Body of pancreas (tissue), 4 donors: ENCODE results near the gene CACNA2D3. TPM values are rescaled to one million over a fixed set of nuclear protein-coding genes. Genes with fewer than 3 reads are reported as not detected.
A peak's percentile ranks its signal among the peaks of the same experiment; 100 is the strongest.

Experiments used
- ATAC-seq: fragments of 150-250 bp; one replicate; pipeline ENCODE4 v1.9.1; 2016
- DNase-seq, 4 donors: peaks; one replicate each; pipeline ENCODE4 v3.0.0-alpha.2; 2019
- H3K27ac ChIP-seq, 4 donors: fragments of 200-600 bp; sonication (generic); 1 replicate in 3 of 4; 2 replicates in 1 of 4; pipeline versions ENCODE4 v1.5.1 to v1.6.1; 2016 to 2019; ENCODE audit warnings: mild to moderate bottlenecking in 1 of 4, mixed read lengths in 1 of 4, moderate library complexity in 1 of 4
- H3K27me3 ChIP-seq, 2 donors: fragments of 200-600 bp; sonication (generic); one replicate each; pipeline ENCODE4 v1.6.0; 2016; ENCODE audit warnings: mild to moderate bottlenecking in 1 of 2
- H3K36me3 ChIP-seq, 2 donors: fragments of 200-600 bp; sonication (generic); replicated peaks in 1 of 2; 2 replicates each; pipeline ENCODE4 v1.5.1; 2016; ENCODE audit warnings: low read depth in 2 of 2; ENCODE audit not compliant: insufficient read depth in 1 of 2
- H3K4me1 ChIP-seq: fragments of 200-600 bp; sonication (generic); one replicate; pipeline ENCODE4 v1.6.0; 2016
- H3K4me3 ChIP-seq, 2 donors: fragments of 200-600 bp; sonication (generic); 1 replicate in 1 of 2; 2 replicates in 1 of 2; pipeline ENCODE4 v1.5.1; 2016 to 2019
- H3K9me3 ChIP-seq, 3 donors: fragments of 200-600 bp; sonication (generic); 1 replicate in 2 of 3; 2 replicates in 1 of 3; pipeline ENCODE4 v1.5.1; 2016
- POLR2A ChIP-seq, 3 donors: fragments of 450-650 bp; IDR thresholded peaks; one replicate each; pipeline ENCODE4 v1.6.1; 2016; ENCODE audit warnings: antibody characterized with exemption in 3 of 3, mild to moderate bottlenecking in 2 of 3
- WGBS, 2 donors: methylation state at CpG; one replicate each; pipeline ENCODE4 v1.1.5; 2017; 5-methylcytosine and 5-hydroxymethylcytosine counted together
- intact Hi-C: fragments of 100-400 bp; cut with DNase I; formaldehyde crosslinking; loops from one replicate; pipeline ENCODE4 v1.15.1; 2023
- total RNA-seq, 2 donors: library from RNA; depleted of rRNA; stranded (reverse); fragments of >200 nt; gene quantifications; one replicate each; pipeline ENCODE4 v1.1.0, GENCODE V29; 2016
- TF ChIP-seq, protein P1 (sequence below), 7 experiments: fragments of 450-650 bp in 4 of 7; fragments of 200-600 bp in 3 of 7; sonication (generic) in 3 of 7; IDR thresholded peaks; one replicate each; pipeline ENCODE4 v1.5.1; 2016 to 2019; ENCODE audit warnings: antibody characterized with exemption in 7 of 7

Gene CACNA2D3
- total RNA-seq, 2 donors from 2014 or later: not detected

GRCh38 chr3:54527953-54528352, 405.6 kb downstream of the CACNA2D3 start:
- H3K4me3 ChIP-seq: no peak overlapping the region
- intact Hi-C loops: no loop called here
- no peak for TF ChIP-seq POLR2A (IDR thresholded peaks at IDR 0.05)
- TF ChIP-seq, protein P1, sequence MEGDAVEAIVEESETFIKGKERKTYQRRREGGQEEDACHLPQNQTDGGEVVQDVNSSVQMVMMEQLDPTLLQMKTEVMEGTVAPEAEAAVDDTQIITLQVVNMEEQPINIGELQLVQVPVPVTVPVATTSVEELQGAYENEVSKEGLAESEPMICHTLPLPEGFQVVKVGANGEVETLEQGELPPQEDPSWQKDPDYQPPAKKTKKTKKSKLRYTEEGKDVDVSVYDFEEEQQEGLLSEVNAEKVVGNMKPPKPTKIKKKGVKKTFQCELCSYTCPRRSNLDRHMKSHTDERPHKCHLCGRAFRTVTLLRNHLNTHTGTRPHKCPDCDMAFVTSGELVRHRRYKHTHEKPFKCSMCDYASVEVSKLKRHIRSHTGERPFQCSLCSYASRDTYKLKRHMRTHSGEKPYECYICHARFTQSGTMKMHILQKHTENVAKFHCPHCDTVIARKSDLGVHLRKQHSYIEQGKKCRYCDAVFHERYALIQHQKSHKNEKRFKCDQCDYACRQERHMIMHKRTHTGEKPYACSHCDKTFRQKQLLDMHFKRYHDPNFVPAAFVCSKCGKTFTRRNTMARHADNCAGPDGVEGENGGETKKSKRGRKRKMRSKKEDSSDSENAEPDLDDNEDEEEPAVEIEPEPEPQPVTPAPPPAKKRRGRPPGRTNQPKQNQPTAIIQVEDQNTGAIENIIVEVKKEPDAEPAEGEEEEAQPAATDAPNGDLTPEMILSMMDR (IDR thresholded peaks at IDR 0.05): no peak
- no peaks in the 10 kb centered on the region for H3K36me3 ChIP-seq
- no peaks in the 10 kb centered on the region for H3K4me1 ChIP-seq
- no peaks in the 10 kb centered on the region for H3K27me3 ChIP-seq
- WGBS, 2 donors: 58 to 61% methylated on average over 2 of the region's 2 CpGs
- H3K9me3 ChIP-seq: no peaks in the 10 kb centered on the region
- H3K27ac ChIP-seq: no peak overlapping the region
- ATAC-seq (no peak), DNase-seq (peak in 2 of 4 donors; percentile 8 to 22)

DNA sequence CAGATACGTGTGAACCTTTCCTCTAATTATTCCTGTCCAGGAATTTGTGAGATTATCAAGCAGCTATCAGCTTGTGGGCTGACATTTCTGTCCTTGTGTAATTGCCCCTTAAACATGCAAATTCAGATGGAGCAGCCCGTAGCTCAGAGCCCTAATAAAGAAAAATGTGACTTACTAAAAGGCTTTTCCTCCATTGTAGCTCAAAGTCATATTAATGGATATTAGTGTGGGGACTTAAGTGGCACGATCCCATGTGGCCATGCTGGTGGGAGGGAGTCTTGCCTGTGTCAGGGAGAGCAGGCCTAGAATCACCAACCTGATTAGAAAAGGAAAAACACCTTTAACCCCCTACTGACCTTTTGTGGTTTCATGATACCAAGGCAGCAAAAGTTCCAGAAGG, 406.3 kb downstream of the CACNA2D3 start:
- Histone ChIP-seq H3K9me3 (no peaks in the 10 kb centered on the region), H3K4me3 (no peak overlapping the region), H3K27me3 (no peaks in the 10 kb centered on the region), H3K36me3 (no peaks in the 10 kb centered on the region), H3K4me1 (no peaks in the 10 kb centered on the region), H3K27ac (no peak overlapping the region)
- intact Hi-C loops: no loop called here
- ATAC-seq (no peak), DNase-seq (no peak)
- no peak for TF ChIP-seq POLR2A (IDR thresholded peaks at IDR 0.05)
- TF ChIP-seq, protein P1 (IDR thresholded peaks at IDR 0.05): no peak
- WGBS, 2 donors: 29 to 31% methylated on average over 3 of the region's 3 CpGs

DNA sequence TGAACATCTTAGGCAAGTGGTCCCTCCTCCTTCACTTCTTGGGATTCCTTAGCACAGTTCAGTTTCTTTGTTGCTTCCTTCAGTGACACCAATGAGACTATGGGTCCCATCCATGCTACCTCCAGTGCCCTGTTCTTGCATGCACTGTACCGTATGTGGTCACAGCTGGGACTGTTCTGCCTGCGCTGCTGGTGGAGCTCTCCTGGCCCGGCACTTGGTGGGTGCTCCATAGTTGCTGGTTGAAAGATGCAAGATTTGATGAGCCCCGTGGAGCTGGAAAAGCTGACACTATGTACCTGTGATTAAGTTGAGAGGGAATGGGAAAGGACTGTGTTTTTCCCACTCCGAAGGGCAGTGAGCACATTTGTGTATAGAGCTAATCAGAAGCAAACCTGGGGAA, 407.7 kb downstream of the CACNA2D3 start:
- no peaks in the 10 kb centered on the region for H3K9me3 ChIP-seq
- intact Hi-C loops: no loop called here
- TF ChIP-seq POLR2A (IDR thresholded peaks at IDR 0.05): no peak
- TF ChIP-seq, protein P1 (IDR thresholded peaks at IDR 0.05): no peak
- ATAC-seq (no peak), DNase-seq (no peak)
- no peaks in the 10 kb centered on the region for H3K27me3 ChIP-seq
- H3K4me1 ChIP-seq: no peaks in the 10 kb centered on the region
- WGBS, 2 donors: 72 to 73% methylated on average over 5 of the region's 5 CpGs
- no peak overlapping the region for H3K4me3 ChIP-seq
- H3K36me3 ChIP-seq: no peaks in the 10 kb centered on the region
- H3K27ac ChIP-seq: no peak overlapping the region

DNA sequence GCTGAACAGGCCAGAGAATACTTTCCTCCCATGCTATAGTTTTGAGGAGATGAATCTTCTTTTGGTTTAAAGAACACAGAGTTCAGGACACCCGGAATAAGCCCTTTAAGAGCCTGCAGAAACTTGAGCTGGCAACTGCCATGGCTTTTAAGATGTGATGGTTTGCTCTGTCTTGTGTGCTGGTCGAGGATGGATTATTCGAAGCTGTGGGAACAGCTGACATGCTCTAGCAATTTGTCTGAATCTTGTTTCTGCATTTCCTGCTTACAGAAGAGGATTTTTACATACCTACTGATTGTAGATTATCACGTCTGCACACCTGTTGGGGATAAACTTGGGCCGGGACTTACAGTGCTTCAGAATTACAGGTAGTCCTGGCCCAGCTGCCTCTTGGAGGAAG, 408.6 kb downstream of the CACNA2D3 start:
- Histone ChIP-seq H3K27me3 (no peaks in the 10 kb centered on the region), H3K9me3 (no peaks in the 10 kb centered on the region), H3K36me3 (no peaks in the 10 kb centered on the region), H3K27ac (no peak overlapping the region), H3K4me3 (no peak overlapping the region), H3K4me1 (no peaks in the 10 kb centered on the region)
- DNase-seq: no peak
- no peak for ATAC-seq
- no peak for TF ChIP-seq POLR2A (IDR thresholded peaks at IDR 0.05)
- TF ChIP-seq, protein P1 (IDR thresholded peaks at IDR 0.05): no peak
- intact Hi-C loops: no loop called here
- WGBS, 2 donors: 35 to 48% methylated on average over 5 of the region's 5 CpGs

- H3K4me3 ChIP-seq: no peak overlapping the region
- no peaks in the 10 kb centered on the region for H3K4me1 ChIP-seq
- TF ChIP-seq, protein P1 (IDR thresholded peaks at IDR 0.05): no peak
- no peak for TF ChIP-seq POLR2A (IDR thresholded peaks at IDR 0.05)
- intact Hi-C loops: no loop called here
- no peaks in the 10 kb centered on the region for H3K27me3 ChIP-seq
- ATAC-seq: no peak
- no peaks in the 10 kb centered on the region for H3K36me3 ChIP-seq
- H3K27ac ChIP-seq: no peak overlapping the region
- no peaks in the 10 kb centered on the region for H3K9me3 ChIP-seq
- DNase-seq: no peak
- 74 to 75% methylated on average over 6 of the region's 6 CpGs for WGBS, 2 donors
Measured at GRCh38 chr3:54531741-54532140, 409.4 kb downstream of the CACNA2D3 start.
